Hepatocyte (in vitro differentiated cells): ENCODE measurements around the gene MYO5A. TPM values are rescaled to one million over a fixed set of nuclear protein-coding genes. Genes with fewer than 3 reads are reported as not detected.

Source experiments
- DNase-seq: peaks from one replicate; pipeline ENCODE4 v3.0.0-alpha.2; 2016; ENCODE audit warnings: low spot score
- H2AFZ ChIP-seq: fragments of 200-600 bp; sonication (generic); 2 replicates; pipeline ENCODE4 v1.6.0; 2016; ENCODE audit warnings: antibody characterized with exemption, mild to moderate bottlenecking
- H3K27ac ChIP-seq: fragments of 200-600 bp; sonication (generic); 2 replicates; pipeline ENCODE4 v1.5.1; 2016; ENCODE audit warnings: mild to moderate bottlenecking
- H3K27me3 ChIP-seq: fragments of 200-600 bp; sonication (generic); 2 replicates; pipeline ENCODE4 v1.6.1; 2016
- H3K36me3 ChIP-seq: fragments of 200-600 bp; sonication (generic); replicated peaks from 2 replicates; pipeline ENCODE4 v1.5.1; 2016; ENCODE audit warnings: low read depth; ENCODE audit not compliant: insufficient read depth
- H3K4me1 ChIP-seq: fragments of 200-600 bp; sonication (generic); 2 replicates; pipeline ENCODE4 v1.5.1; 2016; ENCODE audit warnings: mild to moderate bottlenecking, moderate library complexity; ENCODE audit not compliant: insufficient read depth
- H3K4me2 ChIP-seq: fragments of 200-600 bp; sonication (generic); 2 replicates; pipeline ENCODE4 v1.6.0; 2016
- H3K4me3 ChIP-seq: fragments of 200-600 bp; sonication (generic); 2 replicates; pipeline ENCODE4 v1.5.1; 2016; ENCODE audit warnings: mild to moderate bottlenecking
- H3K79me2 ChIP-seq: fragments of 200-600 bp; sonication (generic); 2 replicates; pipeline ENCODE4 v1.6.0; 2017; ENCODE audit warnings: mild to moderate bottlenecking
- H3K9me2 ChIP-seq: fragments of 200-600 bp; sonication (generic); replicated peaks from 2 replicates; pipeline ENCODE4 v1.6.0; 2017; ENCODE audit warnings: mild to moderate bottlenecking; ENCODE audit not compliant: insufficient read depth
- H3K9me3 ChIP-seq: fragments of 200-600 bp; sonication (generic); 2 replicates; pipeline ENCODE4 v1.5.1; 2016; ENCODE audit warnings: low read depth, mild to moderate bottlenecking
- H4K20me1 ChIP-seq: fragments of 200-600 bp; sonication (generic); 2 replicates; pipeline ENCODE4 v1.6.0; 2016; ENCODE audit warnings: mild to moderate bottlenecking; ENCODE audit not compliant: insufficient read depth, poor library complexity, severe bottlenecking
- EZH2 ChIP-seq: fragments of 200-600 bp; sonication (generic); IDR thresholded peaks from 2 replicates; pipeline ENCODE4 v1.6.1; 2016; ENCODE audit warnings: antibody characterized with exemption, mild to moderate bottlenecking, borderline replicate concordance
- EZH2phosphoT487 ChIP-seq: fragments of 200-600 bp; sonication (generic); IDR thresholded peaks from one replicate; pipeline ENCODE4 v1.6.1; 2018; ENCODE audit warnings: antibody characterized with exemption, mild to moderate bottlenecking, low read depth, moderate library complexity; ENCODE audit not compliant: unreplicated experiment, severe bottlenecking
- WGBS: methylation state at CpG from one replicate; pipeline ENCODE4 v1.1.6; 2016; ENCODE audit warnings: low lambda C conversion rate; ENCODE audit errors: missing lambda C conversion rate; 5-methylcytosine and 5-hydroxymethylcytosine counted together
- polyA plus RNA-seq: library from polyadenylated mRNA; unstranded; fragments of >200 nt; fragmentation: Nextera tagmentation; extraction: Ambion mirVana; gene quantifications from 2 replicates; pipeline ENCODE4 v1.2.1, GENCODE V29; 2016
- total RNA-seq: library from RNA; depleted of rRNA; stranded (reverse); fragments of >200 nt; gene quantifications from 2 replicates; pipeline ENCODE4 v1.2.3, GENCODE V29; 2014
- TF ChIP-seq, protein P1 (sequence below): fragments of 200-600 bp; sonication (generic); IDR thresholded peaks from 2 replicates; pipeline ENCODE4 v1.5.1; 2016; ENCODE audit warnings: antibody characterized with exemption, mild to moderate bottlenecking; ENCODE audit not compliant: poor library complexity

MYO5A gene
- total and polyA plus RNA-seq, 2 experiments from 2014 or later: 3.7 to 14.8 TPM

DNA sequence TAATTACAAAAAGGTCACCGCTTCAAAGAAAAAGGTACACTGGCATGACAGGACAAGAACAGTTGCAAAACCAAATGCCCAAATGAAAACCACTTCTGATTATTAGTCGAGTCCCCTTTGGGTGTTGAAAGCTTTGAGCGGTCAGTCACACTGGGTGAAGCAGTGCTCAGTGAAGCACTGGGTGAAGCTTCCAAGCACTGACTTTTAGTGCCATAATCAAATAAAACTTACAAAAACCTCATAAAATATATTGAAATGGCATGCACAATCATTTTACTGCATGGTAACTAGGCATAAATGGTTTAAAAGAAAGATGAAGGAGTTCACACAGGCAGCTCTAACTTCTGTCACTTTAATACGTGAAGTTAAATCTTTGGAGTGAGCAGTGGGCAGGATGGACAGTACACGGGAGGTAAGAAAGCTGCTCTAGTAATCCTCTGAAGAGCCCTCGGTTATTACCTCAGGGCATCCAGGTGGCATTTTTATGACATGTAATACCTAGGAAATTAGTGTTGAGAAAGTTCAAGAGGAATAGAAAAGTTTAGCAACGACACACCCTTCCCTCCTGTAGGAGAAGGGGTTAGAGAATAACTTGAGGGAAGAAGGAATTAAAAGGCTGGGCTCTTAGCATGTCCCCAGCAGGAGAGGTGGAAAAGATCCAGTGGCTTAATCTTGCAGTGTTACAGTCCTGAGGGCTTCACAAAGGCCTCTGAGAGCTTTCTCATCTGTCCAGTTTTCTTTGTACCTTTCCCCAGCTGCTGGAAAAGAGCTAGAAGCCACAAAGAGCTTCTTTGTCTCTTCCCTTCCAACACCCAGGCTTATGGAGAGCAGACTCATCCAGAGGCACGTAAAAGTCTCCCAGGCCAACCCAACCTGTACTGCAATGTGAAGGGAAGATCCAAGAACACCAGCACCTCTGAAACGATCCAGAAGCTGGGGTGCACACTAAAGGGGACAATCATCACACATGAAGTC lies 168.2 kb downstream of the MYO5A start:
- no peaks in the 10 kb centered on the region for H4K20me1 ChIP-seq
- H3K4me3 ChIP-seq: no peak overlapping the region
- 84% methylated on average over 9 of the region's 9 CpGs for WGBS
- H3K4me1 ChIP-seq: no peaks in the 10 kb centered on the region
- no peak for DNase-seq
- H2AFZ ChIP-seq: no peak overlapping the region
- TF ChIP-seq EZH2: no peak
- TF ChIP-seq, protein P1, sequence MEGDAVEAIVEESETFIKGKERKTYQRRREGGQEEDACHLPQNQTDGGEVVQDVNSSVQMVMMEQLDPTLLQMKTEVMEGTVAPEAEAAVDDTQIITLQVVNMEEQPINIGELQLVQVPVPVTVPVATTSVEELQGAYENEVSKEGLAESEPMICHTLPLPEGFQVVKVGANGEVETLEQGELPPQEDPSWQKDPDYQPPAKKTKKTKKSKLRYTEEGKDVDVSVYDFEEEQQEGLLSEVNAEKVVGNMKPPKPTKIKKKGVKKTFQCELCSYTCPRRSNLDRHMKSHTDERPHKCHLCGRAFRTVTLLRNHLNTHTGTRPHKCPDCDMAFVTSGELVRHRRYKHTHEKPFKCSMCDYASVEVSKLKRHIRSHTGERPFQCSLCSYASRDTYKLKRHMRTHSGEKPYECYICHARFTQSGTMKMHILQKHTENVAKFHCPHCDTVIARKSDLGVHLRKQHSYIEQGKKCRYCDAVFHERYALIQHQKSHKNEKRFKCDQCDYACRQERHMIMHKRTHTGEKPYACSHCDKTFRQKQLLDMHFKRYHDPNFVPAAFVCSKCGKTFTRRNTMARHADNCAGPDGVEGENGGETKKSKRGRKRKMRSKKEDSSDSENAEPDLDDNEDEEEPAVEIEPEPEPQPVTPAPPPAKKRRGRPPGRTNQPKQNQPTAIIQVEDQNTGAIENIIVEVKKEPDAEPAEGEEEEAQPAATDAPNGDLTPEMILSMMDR: no peak
- TF ChIP-seq EZH2phosphoT487: no peak
- H3K27ac ChIP-seq: no peak overlapping the region
- H3K4me2 ChIP-seq: no peak overlapping the region
- no peaks in the 10 kb centered on the region for H3K27me3 ChIP-seq
- H3K36me3 ChIP-seq: no peaks in the 10 kb centered on the region
- no peaks in the 10 kb centered on the region for H3K9me3 ChIP-seq
- H3K9me2 ChIP-seq: no peaks in the 10 kb centered on the region
- no peaks in the 10 kb centered on the region for H3K79me2 ChIP-seq

DNA sequence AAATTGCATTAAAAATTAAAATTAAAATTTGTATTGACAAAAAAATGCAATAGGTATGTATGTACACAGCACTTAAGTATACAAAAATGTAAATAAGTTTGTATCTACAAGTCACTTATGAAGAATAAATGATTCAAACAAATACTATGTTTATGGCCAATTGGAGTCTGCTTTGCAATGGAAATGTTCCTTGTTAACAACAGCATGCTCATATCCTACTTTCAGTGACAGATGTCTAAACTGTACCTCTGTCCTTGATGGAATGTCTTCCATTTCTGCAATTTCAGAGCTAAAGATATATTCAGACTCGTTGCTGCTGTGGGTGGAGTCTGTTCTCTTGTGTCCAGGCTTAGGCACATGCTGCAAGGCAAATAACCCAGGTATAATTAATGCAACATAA lies 169.0 kb downstream of the MYO5A start:
- H3K79me2 ChIP-seq: no peaks in the 10 kb centered on the region
- no peak overlapping the region for H3K4me2 ChIP-seq
- no peaks in the 10 kb centered on the region for H3K9me3 ChIP-seq
- H3K4me3 ChIP-seq: no peak overlapping the region
- H3K27me3 ChIP-seq: no peaks in the 10 kb centered on the region
- no peak for DNase-seq
- no peak for TF ChIP-seq EZH2
- TF ChIP-seq, protein P1: no peak
- no peak for TF ChIP-seq EZH2phosphoT487
- H3K27ac ChIP-seq: no peak overlapping the region
- H2AFZ ChIP-seq: no peak overlapping the region
- WGBS: 67% methylated on average over 1 of the region's 1 CpG
- no peaks in the 10 kb centered on the region for H4K20me1 ChIP-seq
- H3K36me3 ChIP-seq: no peaks in the 10 kb centered on the region
- H3K9me2 ChIP-seq: no peaks in the 10 kb centered on the region
- H3K4me1 ChIP-seq: no peaks in the 10 kb centered on the region

DNA sequence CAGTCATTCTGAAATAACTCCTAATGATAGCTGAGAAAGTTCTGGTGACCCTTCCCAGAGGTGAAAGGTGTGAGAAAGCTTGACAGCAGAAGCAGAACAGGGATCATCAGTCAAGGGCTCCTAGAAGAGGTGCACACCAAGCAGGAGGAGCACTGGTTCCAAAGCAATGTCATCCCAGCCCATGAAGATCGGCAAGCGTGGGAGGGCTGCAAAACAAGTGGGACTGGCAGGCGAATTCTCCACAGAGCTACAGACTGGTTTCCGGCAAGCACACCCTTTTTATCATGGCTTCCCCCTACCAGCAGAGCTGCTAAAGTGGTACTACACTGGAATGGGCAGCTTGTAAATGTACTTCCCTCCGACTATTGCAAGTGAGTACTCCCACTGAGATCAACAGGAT lies 170.7 kb downstream of the MYO5A start:
- no peaks in the 10 kb centered on the region for H3K27me3 ChIP-seq
- H3K4me2 ChIP-seq: no peak overlapping the region
- no peak overlapping the region for H2AFZ ChIP-seq
- H3K4me1 ChIP-seq: no peaks in the 10 kb centered on the region
- no peak overlapping the region for H3K4me3 ChIP-seq
- H3K27ac ChIP-seq: no peak overlapping the region
- H4K20me1 ChIP-seq: no peaks in the 10 kb centered on the region
- no peaks in the 10 kb centered on the region for H3K79me2 ChIP-seq
- no peaks in the 10 kb centered on the region for H3K9me3 ChIP-seq
- no peaks in the 10 kb centered on the region for H3K36me3 ChIP-seq
- no peaks in the 10 kb centered on the region for H3K9me2 ChIP-seq
- TF ChIP-seq, protein P1: no peak
- no peak for TF ChIP-seq EZH2
- no peak for TF ChIP-seq EZH2phosphoT487
- DNase-seq: no peak
- WGBS: over 99% methylated on average over 5 of the region's 5 CpGs
